ENCODE data around the gene KRTAP3-3.

- TF ChIP-seq CREB5 (CRISPR knock-in tag; IDR thresholded peaks at IDR 0.05; ENCODE audit: low read depth) (no peak), ESRRG (CRISPR knock-in tag; IDR thresholded peaks at IDR 0.05) (no peak), ISL1 (CRISPR knock-in tag; IDR thresholded peaks at IDR 0.05) (no peak)
These were observed 30.1 kb downstream of the KRTAP3-3 start for GRCh38 chr17:40963838-40964237.
